ENCODE results near the gene CKAP2L. TPM values are rescaled to one million over a fixed set of nuclear protein-coding genes. Genes with fewer than 3 reads are reported as not detected.

CKAP2L gene
- total and polyA plus RNA-seq, 10 of the 15 experiments (the other 5 are each of a cell fraction or from before 2014, with no cell fraction given) = 10.5 to 37.4 (median 20.2) TPM

- in situ Hi-C loops (cut with MboI) (no loop called here), intact Hi-C loops (cut with micrococcal nuclease; ENCODE audit: unreplicated experiment) (no loop called here)
- Histone ChIP-seq H3K4me1 (ENCODE audit: control insufficient read depth, insufficient read depth, low read length) (peaks cover 6% of the 10 kb centered on the region; the same call in 1 of the 2 replicates), H3K27ac (ENCODE audit: control insufficient read depth, insufficient read depth) (no peak overlapping the region), H2AFZ (ENCODE audit: control insufficient read depth, low read depth, low read length) (no peak overlapping the region), H3K36me3 (ENCODE audit: control insufficient read depth in 2 of 2, insufficient read depth in 2 of 2, low read length in 1 of 2) (no peaks in the 10 kb centered on the region), H3K9me3 (replicated peaks; ENCODE audit: control insufficient read depth, insufficient read depth, low read length) (peaks cover 2% of the 10 kb centered on the region; the same call in 2 of the 3 replicates), H3K9ac (ENCODE audit: control insufficient read depth, insufficient read depth, low read length) (no peak overlapping the region), H4K20me1 (ENCODE audit: control insufficient read depth, insufficient read depth) (no peaks in the 10 kb centered on the region), H3K79me2 (ENCODE audit: control insufficient read depth, insufficient read depth, low read length) (no peaks in the 10 kb centered on the region), H3K27me3 (replicated peaks in 1 of 2; ENCODE audit: control insufficient read depth in 2 of 2, insufficient read depth in 2 of 2, low read length in 1 of 2) (no peaks in the 10 kb centered on the region), H3K4me3 (no peak overlapping the region), H3K4me2 (ENCODE audit: control insufficient read depth, insufficient read depth) (no peak overlapping the region)
- ATAC-seq (no peak), FAIRE-seq (no peak), DNase-seq (ENCODE audit: low read depth, low spot score) (no peak)
- POLR2A ChIA-PET = interaction anchor here (0.6 to 1.4 kb wide), 3 partner anchors 12 to 88 kb away, joined by 3 to 6 read pairs (median 3); no protein-coding TSS in a partner anchor
- CTCF ChIA-PET = interaction anchor here (0.7 kb wide), 1 partner anchor 40 kb away, joined by 4 read pairs; no protein-coding TSS in a partner anchor
- SMC1A ChIA-PET (ENCODE audit: uncharacterized antibody, unreplicated experiment) = interaction anchor here (1.0 to 1.8 kb wide), 5 partner anchors 15 to 97 kb away, joined by 3 to 7 read pairs (median 5); no protein-coding TSS in a partner anchor
- no TSS peak for BruUV-seq (replicated peaks)
- RAD21 ChIA-PET (ENCODE audit: unreplicated experiment) = interaction anchor here (1.5 kb wide), 1 partner anchor 96 kb away, joined by 4 read pairs; no protein-coding TSS in a partner anchor
- WGBS (ENCODE audit: insufficient coverage, insufficient replicate concordance, low lambda C conversion rate, missing lambda C conversion rate) = 88% methylated on average over 3 of the region's 3 CpGs
- no peak for TF ChIP-seq CUX1 (IDR thresholded peaks at IDR 0.05; ENCODE audit: insufficient replicate concordance, low read depth, low read length)
- TF ChIP-seq KLF5 (IDR thresholded peaks at IDR 0.05; ENCODE audit: partially characterized antibody) = no peak
- TF ChIP-seq E2F8 (IDR thresholded peaks at IDR 0.05; ENCODE audit: low read depth, partially characterized antibody) = no peak
- no peak for TF ChIP-seq NKRF (conservative IDR thresholded peaks at IDR 0.05)
- no peak for TF ChIP-seq ZBTB40 (IDR thresholded peaks at IDR 0.05; ENCODE audit: borderline replicate concordance)
Observed at GRCh38 chr2:112788653-112789052, 24.2 kb upstream of the CKAP2L start.
